GM19025 (cell line): ENCODE data around the gene BLACAT1.
"Not testable (repeated sequence)": the region's sequence is repeated elsewhere in the genome, so short reads cannot be mapped to it uniquely, and the experiment has no call there.

Experiments
- ATAC-seq: cut with Tn5 transposase; IDR thresholded peaks from one replicate; pipeline ENCODE4 v1.9.1; 2021; ENCODE audit warnings: mild to moderate bottlenecking, low read depth, moderate library complexity; ENCODE audit not compliant: unreplicated experiment

The BLACAT1 gene

GRCh38 chr1:205484985-205485967, 29.4 kb upstream of the BLACAT1 start:
- ATAC-seq: peak; percentile 47

- no peak for ATAC-seq
Observed at GRCh38 chr1:205483372-205483771, 27.5 kb upstream of the BLACAT1 start.

- not testable (repeated sequence) for ATAC-seq
Observed at GRCh38 chr1:205482587-205482986, 26.7 kb upstream of the BLACAT1 start.

GRCh38 chr1:205481629-205482151, 25.8 kb upstream of the BLACAT1 start:
- ATAC-seq: no peak

DNA sequence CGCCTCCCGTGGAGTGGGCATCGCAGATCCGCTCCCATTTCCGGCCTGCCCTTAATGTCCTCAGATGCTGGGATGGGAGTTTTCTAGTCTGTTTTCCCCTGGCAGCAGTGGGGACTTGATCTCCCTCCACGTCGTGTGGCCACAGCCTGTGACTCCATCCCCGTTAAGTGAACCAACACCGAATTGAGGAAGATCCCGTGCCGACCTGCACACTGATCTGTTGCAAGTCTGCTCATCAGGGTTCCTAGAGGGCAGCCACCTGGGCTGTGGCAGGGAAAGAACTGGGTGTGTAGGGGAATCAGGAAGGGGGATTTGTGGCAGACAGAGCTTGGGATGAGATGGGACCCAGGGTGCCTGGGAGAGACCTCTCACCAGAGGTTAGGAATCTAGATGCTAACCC, 25.4 kb upstream of the BLACAT1 start:
- no peak for ATAC-seq

- peak; percentile 53 for ATAC-seq
Observed at GRCh38 chr1:205480349-205480985, 24.6 kb upstream of the BLACAT1 start.

DNA sequence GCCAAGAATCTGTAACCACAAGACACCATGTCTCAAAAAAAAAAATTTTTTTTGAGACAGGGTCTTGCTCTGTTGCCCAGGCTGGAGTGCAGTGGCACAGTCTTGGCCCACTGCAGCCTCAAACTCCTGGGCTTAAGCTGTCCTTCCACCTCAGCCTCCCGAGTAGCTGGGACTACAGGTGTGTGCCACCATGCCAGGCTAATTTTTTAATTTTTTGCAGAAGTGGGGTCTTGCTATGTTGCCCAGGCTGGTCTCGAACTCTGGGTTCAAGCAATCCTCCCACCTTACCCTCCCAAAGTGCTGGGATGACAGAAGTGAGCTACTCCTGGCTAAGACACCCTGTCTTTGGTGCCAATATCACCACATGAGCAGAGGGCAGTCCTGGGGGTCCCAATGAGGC, 23.1 kb upstream of the BLACAT1 start:
- not testable (repeated sequence) for ATAC-seq

- ATAC-seq: no peak
Observed at GRCh38 chr1:205477759-205478247, 22.0 kb upstream of the BLACAT1 start.

DNA sequence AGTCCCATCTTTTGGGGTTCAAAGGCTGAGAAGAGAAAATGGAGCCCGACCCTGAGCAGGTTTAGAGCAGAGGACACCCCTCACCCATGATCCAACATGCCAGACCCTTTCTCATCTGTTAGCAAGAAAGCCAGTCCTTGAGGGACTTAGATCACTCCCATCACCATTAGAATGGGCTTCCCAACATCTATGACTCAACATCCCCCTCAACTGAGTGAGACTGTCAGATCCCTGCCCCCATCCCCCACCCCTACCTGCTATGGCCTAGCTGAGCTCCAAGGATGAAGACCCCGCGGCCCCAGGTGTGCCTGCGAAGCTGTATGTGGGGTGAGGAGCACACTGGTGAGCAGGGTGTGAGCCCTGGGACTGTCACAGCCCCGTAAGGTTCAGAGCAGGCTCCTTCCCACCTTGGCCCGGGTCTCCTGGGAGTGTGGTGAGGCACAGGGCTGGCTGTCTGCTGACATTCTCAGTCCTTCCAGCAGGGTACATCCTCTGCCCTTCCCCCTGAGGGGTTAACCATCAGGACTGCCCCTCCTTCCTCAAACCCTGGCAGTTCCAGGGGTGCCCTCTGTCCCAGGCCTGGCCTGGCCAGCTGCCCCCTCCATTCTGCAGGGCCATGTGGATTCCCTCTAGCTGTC, 21.4 kb upstream of the BLACAT1 start:
- no peak for ATAC-seq

GRCh38 chr1:205476648-205477047, 20.8 kb upstream of the BLACAT1 start:
- no peak for ATAC-seq

DNA sequence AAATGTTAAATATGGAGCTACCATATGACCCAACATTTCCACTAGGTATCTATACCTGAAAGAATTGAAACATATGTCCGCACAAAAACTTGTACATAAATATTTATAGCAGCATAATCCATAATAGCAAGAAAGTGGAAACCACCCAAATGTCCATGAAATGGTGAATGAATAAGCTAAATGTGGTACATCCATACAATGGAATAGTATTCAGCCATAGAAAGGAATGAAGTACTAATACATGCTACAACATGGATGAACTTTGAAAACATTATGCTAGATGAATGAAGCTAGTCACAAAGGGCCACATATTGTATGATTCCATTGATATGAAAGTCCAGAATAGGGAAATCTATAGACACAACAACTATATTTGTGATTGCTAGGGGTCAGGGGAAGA, 20.0 kb upstream of the BLACAT1 start:
- no peak for ATAC-seq

DNA sequence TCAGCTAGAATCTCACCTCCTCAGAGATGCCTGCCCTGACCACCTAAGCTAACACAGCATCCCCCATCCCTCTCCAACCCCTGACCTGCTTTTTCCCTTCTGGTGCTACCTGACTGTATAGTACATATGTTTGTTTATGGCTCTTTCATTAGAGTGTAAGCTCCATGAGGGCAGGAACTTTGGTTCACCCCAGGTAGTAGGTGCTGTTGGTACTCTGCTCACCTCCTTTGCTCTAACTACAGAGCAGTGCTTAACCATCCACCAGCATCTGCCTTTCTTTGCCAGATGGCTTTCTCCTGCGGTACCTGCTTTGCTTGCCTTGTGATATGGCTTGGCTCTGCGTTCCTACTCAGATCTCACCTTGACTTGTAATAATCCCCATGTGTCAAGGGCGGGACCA, 18.7 kb upstream of the BLACAT1 start:
- no peak for ATAC-seq

DNA sequence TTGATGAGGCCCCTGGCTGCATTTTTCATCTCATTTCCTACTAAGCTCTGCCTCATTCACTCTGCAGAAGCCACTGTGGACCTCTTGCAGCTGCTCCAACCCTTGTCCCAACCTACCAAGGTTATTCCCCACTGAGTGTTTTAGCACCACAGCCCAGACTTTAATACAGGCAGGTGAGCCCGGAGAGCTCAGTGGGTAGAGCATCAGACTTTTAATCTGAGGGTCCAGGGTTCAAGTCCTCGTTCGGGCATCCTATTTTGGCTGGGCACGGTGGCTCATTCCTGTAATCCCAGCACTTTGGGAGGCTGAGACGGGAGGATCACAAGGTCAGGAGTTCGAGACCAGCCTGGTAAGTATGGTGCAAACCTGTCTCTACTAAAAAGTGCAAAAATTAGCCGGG, 18.1 kb upstream of the BLACAT1 start:
- ATAC-seq: no peak

GRCh38 chr1:205473475-205473874, 17.6 kb upstream of the BLACAT1 start:
- no peak for ATAC-seq

DNA sequence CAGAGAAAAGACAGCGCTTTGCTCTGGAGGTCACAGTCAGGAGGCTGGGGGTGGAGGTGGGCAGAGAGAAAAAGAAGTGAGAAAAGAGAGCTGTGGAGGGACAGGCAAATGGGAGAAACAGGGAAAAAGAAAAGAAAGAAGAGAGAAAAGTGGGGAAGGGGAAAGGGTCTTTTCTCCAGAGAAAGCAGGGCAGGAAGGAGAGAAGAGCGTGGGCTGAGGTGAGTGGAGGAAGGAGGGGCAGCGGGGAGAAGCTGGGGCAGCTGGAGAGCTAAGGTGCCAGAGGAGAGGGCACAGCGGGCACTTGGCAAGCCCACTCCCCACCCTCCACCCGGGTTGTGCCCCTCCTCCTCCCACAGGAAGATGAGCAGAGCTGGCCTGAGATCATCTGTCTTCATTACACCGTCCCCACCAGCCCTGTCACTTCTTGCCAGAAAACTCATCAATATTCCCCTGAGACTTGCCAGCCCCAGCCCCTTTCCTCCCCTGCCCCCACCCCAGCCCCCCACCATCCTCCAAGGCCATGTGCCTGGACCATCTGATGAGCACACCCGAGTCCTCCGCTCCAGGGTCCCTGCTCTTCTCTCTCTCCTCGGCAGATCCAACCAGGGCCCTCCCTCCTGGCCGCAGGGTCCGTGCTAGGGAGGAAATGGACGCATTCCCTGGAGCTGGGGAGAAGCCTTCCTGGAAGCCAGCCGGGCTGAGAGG, 17.0 kb upstream of the BLACAT1 start:
- no peak for ATAC-seq

DNA sequence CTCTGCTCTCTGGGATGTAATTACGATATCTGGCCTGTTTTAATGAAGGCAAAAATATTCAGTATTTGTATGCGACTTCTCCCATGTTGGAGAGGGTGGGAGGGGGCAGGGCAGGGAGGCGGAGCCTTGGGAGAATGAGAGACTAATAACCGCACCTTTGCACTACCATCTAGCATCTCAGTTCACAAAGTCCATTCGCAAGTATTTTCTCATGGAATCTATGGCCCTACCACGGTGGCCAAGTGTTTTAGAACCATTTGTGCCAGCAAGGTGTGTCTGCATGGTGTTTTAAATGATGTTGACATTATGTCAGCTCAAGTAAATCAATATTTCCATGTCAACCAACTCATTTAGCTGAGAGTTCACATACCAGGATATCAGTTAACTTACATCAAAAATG, 14.3 kb upstream of the BLACAT1 start:
- ATAC-seq: no peak

GRCh38 chr1:205466595-205467220, 10.9 kb upstream of the BLACAT1 start:
- ATAC-seq: no peak

DNA sequence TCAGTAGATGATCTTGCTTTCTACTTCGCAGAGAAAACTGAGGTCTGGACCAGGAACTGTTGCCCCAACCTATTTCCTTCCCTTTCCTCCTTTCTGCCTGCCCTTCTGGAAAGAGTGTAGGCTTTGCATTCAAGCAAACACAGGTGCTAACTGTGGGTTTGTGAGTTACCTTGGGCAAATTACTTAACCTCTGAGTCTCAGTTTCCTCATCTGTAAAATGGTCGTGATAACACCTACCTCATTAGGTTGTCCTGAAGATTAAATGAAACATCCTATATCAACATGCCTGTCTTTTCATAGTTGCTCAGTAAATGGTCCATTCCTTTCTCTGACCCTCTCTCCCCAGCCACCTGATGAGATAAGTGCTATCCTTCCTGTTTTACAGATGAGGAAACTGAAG, 9.5 kb upstream of the BLACAT1 start:
- ATAC-seq: no peak

- ATAC-seq: no peak
Observed at GRCh38 chr1:205458777-205459566, 3.1 kb upstream of the BLACAT1 start.
